Nephron (organoid): ENCODE measurements around the gene SHTN1.

ENCODE experiments used
- H3K27ac Mint-ChIP-seq, 3 experiments: 2 replicates each; pipeline ENCODE4 v1.8.0; 2020; ENCODE audit warnings: mixed read lengths in 3 of 3, mild to moderate bottlenecking in 2 of 3, moderate library complexity in 1 of 3
- H3K27me3 Mint-ChIP-seq: 2 replicates; pipeline ENCODE4 v1.8.0; 2021; ENCODE audit warnings: low read depth, mild to moderate bottlenecking, moderate library complexity, mixed read lengths
- H3K36me3 Mint-ChIP-seq: 2 replicates; pipeline ENCODE4 v1.8.0; 2020; ENCODE audit warnings: low read depth, mixed read lengths
- H3K4me1 Mint-ChIP-seq: 2 replicates; pipeline ENCODE4 v1.8.0; 2020; ENCODE audit warnings: mixed read lengths
- H3K4me3 Mint-ChIP-seq, 3 experiments: 2 replicates each; pipeline ENCODE4 v1.8.0; 2020; ENCODE audit warnings: mild to moderate bottlenecking in 3 of 3, mixed read lengths in 3 of 3, moderate library complexity in 2 of 3
- H3K9me3 Mint-ChIP-seq: 2 replicates; pipeline ENCODE4 v1.8.0; 2020; ENCODE audit warnings: mixed read lengths
- CTCF ChIP-seq, 3 experiments: fragments of 200-600 bp; sonication (generic); IDR thresholded peaks; one replicate each; pipeline ENCODE4 v1.5.0; 2021; ENCODE audit warnings: antibody characterized with exemption in 3 of 3; ENCODE audit not compliant: unreplicated experiment in 3 of 3

SHTN1 gene

GRCh38 chr10:116980041-116980440 lies 24.9 kb downstream of the SHTN1 start:
- Mint-ChIP-seq H3K4me1 (peaks cover 5% of the 10 kb centered on the region), H3K36me3 (no peaks in the 10 kb centered on the region), H3K4me3 (no peak overlapping the region), H3K9me3 (no peaks in the 10 kb centered on the region), H3K27ac (no peak overlapping the region), H3K27me3 (peaks cover 4% of the 10 kb centered on the region)
- TF ChIP-seq CTCF (IDR thresholded peaks at IDR 0.05; ENCODE audit: unreplicated experiment in 3 of 3), result no peak

GRCh38 chr10:116978901-116979300 lies 26.1 kb downstream of the SHTN1 start:
- Mint-ChIP-seq H3K9me3 (no peaks in the 10 kb centered on the region), H3K27ac (no peak overlapping the region), H3K4me3 (no peak overlapping the region), H3K27me3 (peaks cover 4% of the 10 kb centered on the region), H3K36me3 (no peaks in the 10 kb centered on the region), H3K4me1 (peaks cover 14% of the 10 kb centered on the region)
- no peak for TF ChIP-seq CTCF (IDR thresholded peaks at IDR 0.05; ENCODE audit: unreplicated experiment in 3 of 3)

- Mint-ChIP-seq H3K27me3 (peaks cover 4% of the 10 kb centered on the region), H3K9me3 (no peaks in the 10 kb centered on the region), H3K36me3 (no peaks in the 10 kb centered on the region), H3K4me3 (no peak overlapping the region), H3K27ac (no peak overlapping the region), H3K4me1 (peaks cover 38% of the 10 kb centered on the region)
- no peak for TF ChIP-seq CTCF (IDR thresholded peaks at IDR 0.05; ENCODE audit: unreplicated experiment in 3 of 3)
These were observed 30.5 kb downstream of the SHTN1 start for GRCh38 chr10:116974456-116975005.

GRCh38 chr10:116973946-116974455 lies 31.0 kb downstream of the SHTN1 start:
- Mint-ChIP-seq H3K27me3 (peaks cover 4% of the 10 kb centered on the region), H3K4me3 (no peak overlapping the region), H3K4me1 (peaks cover 38% of the 10 kb centered on the region), H3K27ac (no peak overlapping the region), H3K9me3 (no peaks in the 10 kb centered on the region), H3K36me3 (no peaks in the 10 kb centered on the region)
- TF ChIP-seq CTCF (IDR thresholded peaks at IDR 0.05; ENCODE audit: unreplicated experiment in 3 of 3), result no peak

- Mint-ChIP-seq H3K27ac (no peak overlapping the region), H3K9me3 (no peaks in the 10 kb centered on the region), H3K36me3 (no peaks in the 10 kb centered on the region), H3K27me3 (peaks cover 4% of the 10 kb centered on the region), H3K4me3 (no peak overlapping the region), H3K4me1 (peaks cover 38% of the 10 kb centered on the region)
- no peak for TF ChIP-seq CTCF (IDR thresholded peaks at IDR 0.05; ENCODE audit: unreplicated experiment in 3 of 3)
These were observed 31.5 kb downstream of the SHTN1 start for GRCh38 chr10:116973371-116973905.

- Mint-ChIP-seq H3K4me3 (no peak overlapping the region), H3K4me1 (peaks cover 38% of the 10 kb centered on the region), H3K9me3 (no peaks in the 10 kb centered on the region), H3K27me3 (no peaks in the 10 kb centered on the region), H3K27ac (no peak overlapping the region), H3K36me3 (no peaks in the 10 kb centered on the region)
- no peak for TF ChIP-seq CTCF (IDR thresholded peaks at IDR 0.05; ENCODE audit: unreplicated experiment in 3 of 3)
These were observed 32.9 kb downstream of the SHTN1 start for GRCh38 chr10:116972131-116972530.
